GM10248 (cell line): ENCODE measurements around the gene NKX1-2.
"Not testable (repeated sequence)": the region's sequence is repeated elsewhere in the genome, so short reads cannot be mapped to it uniquely, and the experiment has no call there.

ENCODE experiments used
- CTCF ChIA-PET: fragments of 300-600 bp; sonication (Branson Sonifier 250); formaldehyde crosslinking; extraction: SDS; loops from one replicate; lab custom pipeline; 2021; ENCODE audit warnings: antibody characterized with exemption; lab: Yijun Ruan, JAX
- POLR2A ChIA-PET: fragments of 350-650 bp; sonication (Branson Sonifier 250); formaldehyde crosslinking; extraction: SDS; loops from one replicate; lab custom pipeline; 2020; ENCODE audit warnings: antibody characterized with exemption; lab: Yijun Ruan, JAX
- DNase-seq: peaks from one replicate; pipeline ENCODE4 v3.0.0; 2012; ENCODE audit errors: extremely low spot score
- TF ChIP-seq, protein P1 (sequence below): IDR thresholded peaks from 2 replicates; pipeline ENCODE4 v1.5.1; 2012; ENCODE audit warnings: mild to moderate bottlenecking, low read depth; ENCODE audit errors: extremely low read depth, missing control alignments, control extremely low read depth

The NKX1-2 gene

DNA sequence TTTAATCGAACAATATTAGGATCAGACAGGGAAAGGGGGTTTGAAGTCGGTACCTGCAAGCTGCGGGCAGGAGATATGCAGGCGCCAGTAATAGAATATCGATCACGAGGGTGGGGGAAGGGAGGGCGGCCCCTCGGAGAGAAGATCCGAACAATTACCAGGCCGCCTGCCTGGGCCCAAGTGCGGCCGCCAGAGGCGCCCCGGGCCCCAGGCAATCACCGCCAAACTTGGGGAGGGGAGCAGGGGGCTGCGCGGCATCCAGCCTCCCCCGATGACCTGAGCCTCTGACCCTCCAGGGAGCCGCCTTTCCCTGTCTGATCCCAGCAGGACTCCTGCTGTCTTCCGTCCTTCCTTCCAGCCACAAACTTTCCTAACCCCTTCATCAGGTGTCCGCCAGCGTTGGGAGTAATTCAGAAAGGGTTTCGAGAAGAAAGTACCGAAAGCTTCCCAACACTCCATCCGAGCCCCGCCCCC is 1.1 kb downstream of the NKX1-2 start:
- ChIA-PET POLR2A (no interaction called here), CTCF (no interaction called here)
- DNase-seq = no peak
- TF ChIP-seq, protein P1, sequence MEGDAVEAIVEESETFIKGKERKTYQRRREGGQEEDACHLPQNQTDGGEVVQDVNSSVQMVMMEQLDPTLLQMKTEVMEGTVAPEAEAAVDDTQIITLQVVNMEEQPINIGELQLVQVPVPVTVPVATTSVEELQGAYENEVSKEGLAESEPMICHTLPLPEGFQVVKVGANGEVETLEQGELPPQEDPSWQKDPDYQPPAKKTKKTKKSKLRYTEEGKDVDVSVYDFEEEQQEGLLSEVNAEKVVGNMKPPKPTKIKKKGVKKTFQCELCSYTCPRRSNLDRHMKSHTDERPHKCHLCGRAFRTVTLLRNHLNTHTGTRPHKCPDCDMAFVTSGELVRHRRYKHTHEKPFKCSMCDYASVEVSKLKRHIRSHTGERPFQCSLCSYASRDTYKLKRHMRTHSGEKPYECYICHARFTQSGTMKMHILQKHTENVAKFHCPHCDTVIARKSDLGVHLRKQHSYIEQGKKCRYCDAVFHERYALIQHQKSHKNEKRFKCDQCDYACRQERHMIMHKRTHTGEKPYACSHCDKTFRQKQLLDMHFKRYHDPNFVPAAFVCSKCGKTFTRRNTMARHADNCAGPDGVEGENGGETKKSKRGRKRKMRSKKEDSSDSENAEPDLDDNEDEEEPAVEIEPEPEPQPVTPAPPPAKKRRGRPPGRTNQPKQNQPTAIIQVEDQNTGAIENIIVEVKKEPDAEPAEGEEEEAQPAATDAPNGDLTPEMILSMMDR = no peak

DNA sequence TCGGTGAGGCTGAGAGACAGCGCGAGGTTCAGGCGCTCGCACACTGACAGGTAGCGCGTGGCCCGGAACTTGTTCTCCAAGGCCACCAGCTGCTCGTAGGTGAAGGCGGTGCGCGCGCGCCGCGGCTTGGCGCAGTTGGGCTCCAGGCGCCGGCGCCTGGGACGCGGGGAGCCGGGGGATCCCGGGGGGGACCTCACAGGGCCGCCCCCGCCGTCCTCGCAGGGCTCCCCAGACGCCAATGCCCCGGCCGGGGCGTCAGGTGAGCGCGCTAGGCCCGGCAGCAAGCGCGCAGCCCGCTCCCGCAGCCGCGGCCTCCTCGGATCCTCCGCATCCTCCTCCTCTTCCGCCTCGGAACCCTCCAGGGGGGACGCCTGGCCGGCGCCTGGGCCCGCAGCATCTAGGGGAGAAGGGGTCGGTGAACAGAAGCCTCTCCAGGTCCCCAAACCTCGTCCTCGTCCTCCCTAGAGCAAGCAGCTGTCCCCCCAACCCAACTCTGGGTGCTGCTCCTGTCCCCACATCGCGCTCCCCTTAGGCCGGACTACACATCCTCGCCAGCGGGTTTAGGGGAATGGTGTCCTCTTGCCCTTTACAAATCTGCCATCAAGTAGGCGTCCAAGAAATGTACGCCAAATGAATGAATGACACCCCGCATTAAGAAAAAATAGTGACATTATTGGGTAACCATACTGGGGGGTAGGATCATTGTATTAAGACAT is 1.9 kb downstream of the NKX1-2 start:
- TF ChIP-seq, protein P1 = no peak
- POLR2A ChIA-PET = no interaction called here

DNA sequence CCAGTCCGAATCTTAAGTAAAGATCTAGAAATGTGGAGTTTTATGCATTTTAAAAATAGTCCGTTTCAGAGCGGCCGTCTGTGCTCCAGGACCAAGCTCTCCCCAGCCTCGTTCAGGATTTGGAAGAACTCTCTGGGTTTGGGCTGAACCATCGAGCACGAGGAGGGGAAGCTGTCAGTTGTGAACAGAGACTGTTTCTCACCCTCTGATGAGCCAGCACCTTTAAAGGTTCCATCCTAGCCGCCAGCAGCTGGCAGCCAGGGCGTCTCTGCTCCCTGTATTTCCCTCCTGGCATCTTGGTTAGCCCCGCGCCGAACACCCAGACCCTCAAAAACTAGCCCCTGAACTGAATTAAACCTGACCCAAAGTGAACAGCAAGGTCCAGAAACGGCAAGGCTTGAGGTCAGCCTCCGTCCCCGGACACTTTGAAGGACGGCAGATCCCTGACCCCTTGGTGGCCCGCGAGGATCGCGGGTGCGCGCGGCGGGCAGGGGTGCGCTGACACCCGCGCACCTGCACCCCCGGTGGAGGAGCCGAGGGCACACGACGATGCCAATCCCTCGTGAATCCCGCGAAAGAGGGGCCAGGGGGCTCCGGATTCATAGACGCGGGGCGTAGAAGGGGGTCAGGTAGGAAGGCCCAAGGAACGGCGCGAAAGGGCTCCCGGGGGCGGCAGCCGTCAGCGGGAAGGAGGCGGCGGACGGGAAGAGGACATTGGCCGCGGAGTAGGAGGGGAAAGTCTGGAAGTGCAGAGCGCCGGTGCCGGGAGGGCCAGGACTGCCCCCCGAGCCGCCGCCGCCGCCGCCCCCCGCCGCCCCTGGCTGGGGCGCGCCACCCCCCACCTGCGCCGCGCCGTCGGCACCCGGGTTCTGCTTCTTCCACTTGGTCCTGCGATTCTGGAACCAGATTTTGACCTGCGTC is 2.7 kb downstream of the NKX1-2 start:
- ChIA-PET CTCF (interaction anchor here (1.0 kb wide), 1 partner anchor 12 kb away, joined by 3 read pairs; no protein-coding TSS in a partner anchor), POLR2A (no interaction called here)
- no peak for DNase-seq
- TF ChIP-seq, protein P1 = no peak

More for the DNA sequence above, 1.9 kb downstream of the NKX1-2 start:
- no peak for DNase-seq
- CTCF ChIA-PET = no interaction called here

DNA sequence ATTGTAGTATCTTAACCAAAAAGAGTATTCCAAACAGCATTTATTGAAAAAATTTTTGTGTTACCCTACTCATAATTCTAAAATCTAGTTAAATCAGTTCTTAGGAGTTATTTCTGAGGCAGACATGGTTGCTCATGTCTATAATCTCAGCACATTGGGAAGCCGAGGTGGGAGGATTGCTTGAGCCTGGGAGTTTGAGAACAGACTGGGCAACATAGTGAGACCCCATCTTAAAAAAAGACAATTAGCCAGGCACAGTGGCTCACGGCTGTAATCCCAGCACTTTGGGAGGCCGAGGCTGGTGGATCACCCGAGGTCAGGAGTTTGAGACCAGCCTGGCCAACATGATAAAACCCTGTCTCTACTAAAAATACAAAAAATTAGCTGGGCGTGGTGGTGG is 8.1 kb downstream of the NKX1-2 start:
- POLR2A ChIA-PET, DNase-seq: not testable (repeated sequence)
- CTCF ChIA-PET = interaction anchor here (1.2 to 2.2 kb wide), 3 partner anchors 11 to 30 kb away, joined by 3 to 5 read pairs (median 4); partner anchors contain the start of gene LHPP

GRCh38 chr10:124436191-124436638 is 13.6 kb downstream of the NKX1-2 start:
- CTCF ChIA-PET = no interaction called here
- POLR2A ChIA-PET = no interaction called here

DNA sequence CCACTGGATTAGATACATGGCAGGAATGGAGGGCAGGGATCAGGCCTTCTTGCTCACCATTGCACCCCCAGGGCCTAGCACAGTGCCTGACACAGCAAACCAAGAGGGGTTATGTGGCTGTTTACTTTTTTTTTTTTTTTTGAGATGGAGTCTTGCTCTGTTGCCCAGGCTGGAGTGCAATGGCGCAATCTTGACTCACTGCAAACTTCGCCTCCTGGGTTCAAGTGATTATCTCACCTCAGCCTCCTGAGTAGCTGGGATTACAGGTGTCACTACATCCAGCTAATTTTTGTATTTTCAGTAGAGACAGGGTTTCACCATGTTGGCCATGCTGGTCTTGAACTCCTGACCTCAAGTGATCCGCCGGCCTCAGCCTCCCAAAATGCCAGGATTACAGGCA is 14.2 kb downstream of the NKX1-2 start:
- DNase-seq, POLR2A ChIA-PET, CTCF ChIA-PET: not testable (repeated sequence)

More at GRCh38 chr10:124436191-124436638, 13.6 kb downstream of the NKX1-2 start:
- no peak for DNase-seq
- TF ChIP-seq, protein P1 = no peak

GRCh38 chr10:124433461-124433860 is 16.4 kb downstream of the NKX1-2 start:
- CTCF ChIA-PET = interaction anchor here (1.0 to 2.1 kb wide), 2 partner anchors 30 to 439 kb away, joined by 4 to 5 read pairs; no protein-coding TSS in a partner anchor
- DNase-seq = no peak
- TF ChIP-seq, protein P1 = no peak
- POLR2A ChIA-PET = no interaction called here
